LNCaP clone FGC (cell line): Measurements from ENCODE around the gene NPBWR2.

Source experiments
- DNase-seq: peaks from one replicate; pipeline ENCODE4 v3.0.0-alpha.2; 2011; ENCODE audit warnings: low read depth
- H3K4me3 ChIP-seq: 2 replicates; pipeline ENCODE4 v1.5.1; 2011; ENCODE audit warnings: mild to moderate bottlenecking, low read depth, low read length, control low read depth
- CTCF ChIP-seq: IDR thresholded peaks from 2 replicates; pipeline ENCODE4 v1.5.1; 2012; ENCODE audit warnings: mild to moderate bottlenecking; ENCODE audit not compliant: control insufficient read depth, insufficient read depth; ENCODE audit errors: extremely low read depth

NPBWR2 gene

GRCh38 chr20:64055396-64055892 is 51.9 kb downstream of the NPBWR2 start:
- no peak overlapping the region for H3K4me3 ChIP-seq
- TF ChIP-seq CTCF: no peak
- no peak for DNase-seq

GRCh38 chr20:64053841-64054661 is 53.3 kb downstream of the NPBWR2 start:
- H3K4me3 ChIP-seq: no peak overlapping the region
- DNase-seq: no peak
- TF ChIP-seq CTCF: no peak
